Activated gamma-delta T cell treated with anti-CD3 and anti-CD28 coated beads, Interleukin-2, amount 50 U/mL, for 16 hours (primary cell): ENCODE results near the gene GPR160.

Experiments used
- DNase-seq: peaks from one replicate; pipeline ENCODE4 v3.0.0-alpha.2; 2020; ENCODE audit warnings: low read depth

Gene GPR160

DNA sequence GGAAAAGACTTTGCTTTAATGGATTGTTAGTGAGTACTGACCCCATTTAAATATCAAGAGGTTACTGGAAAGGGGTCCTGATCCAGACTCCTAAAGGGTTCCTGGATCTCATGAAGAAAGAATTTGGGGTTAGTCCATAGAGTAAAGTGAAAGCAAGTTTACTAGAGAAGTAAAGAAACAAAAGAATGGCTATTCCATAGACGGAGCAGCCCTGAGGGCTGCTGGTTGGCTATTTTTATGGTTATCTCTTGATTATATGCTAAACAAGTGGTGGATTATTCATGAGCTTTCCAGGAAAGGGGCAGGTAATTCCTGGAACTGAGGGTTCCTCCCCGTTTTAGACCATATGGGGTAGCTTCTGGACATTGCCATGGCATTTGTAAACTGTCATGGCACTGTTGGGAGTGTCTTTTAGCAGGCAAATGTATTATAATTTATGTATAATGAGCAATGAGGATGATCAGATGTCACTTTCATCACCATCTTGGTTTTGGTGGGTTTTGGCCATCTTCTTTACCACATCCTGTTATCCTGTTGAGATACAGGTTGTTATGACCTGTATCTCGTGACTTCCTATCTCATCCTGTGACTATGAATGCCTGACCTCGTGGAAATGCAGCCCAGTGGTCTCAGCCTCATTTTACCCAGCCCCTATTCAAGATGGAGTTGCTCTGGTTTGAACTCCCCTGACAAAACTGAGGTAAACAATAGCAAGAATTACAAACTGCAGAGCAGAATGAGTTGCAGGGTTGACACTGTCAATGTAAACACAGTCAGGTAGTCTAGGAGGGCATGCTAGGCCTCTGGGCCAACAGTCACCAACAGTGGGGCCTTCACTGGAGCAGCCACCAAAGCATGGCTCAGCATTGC lies 10.3 kb upstream of the GPR160 start:
- DNase-seq, result no peak

DNA sequence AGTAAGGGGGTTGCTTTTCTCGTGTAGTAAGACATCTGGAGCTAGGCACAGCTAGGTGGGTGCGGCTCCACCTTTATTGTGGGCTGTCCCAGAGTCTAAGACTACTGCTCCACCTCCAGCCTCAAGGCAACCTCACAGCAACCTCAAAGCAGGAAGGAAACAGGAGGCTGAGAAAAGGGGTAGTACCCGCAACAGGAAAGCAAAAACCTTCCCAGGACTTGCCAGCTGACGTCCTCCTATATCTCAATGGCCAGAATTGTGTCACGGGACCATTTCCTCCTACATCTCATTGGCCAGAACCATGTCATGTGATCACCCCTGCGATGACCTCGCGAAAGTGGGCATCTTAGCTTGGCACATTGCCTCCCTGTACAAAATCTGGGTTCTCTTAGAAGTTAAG lies 4.3 kb upstream of the GPR160 start:
- DNase-seq, result no peak

DNA sequence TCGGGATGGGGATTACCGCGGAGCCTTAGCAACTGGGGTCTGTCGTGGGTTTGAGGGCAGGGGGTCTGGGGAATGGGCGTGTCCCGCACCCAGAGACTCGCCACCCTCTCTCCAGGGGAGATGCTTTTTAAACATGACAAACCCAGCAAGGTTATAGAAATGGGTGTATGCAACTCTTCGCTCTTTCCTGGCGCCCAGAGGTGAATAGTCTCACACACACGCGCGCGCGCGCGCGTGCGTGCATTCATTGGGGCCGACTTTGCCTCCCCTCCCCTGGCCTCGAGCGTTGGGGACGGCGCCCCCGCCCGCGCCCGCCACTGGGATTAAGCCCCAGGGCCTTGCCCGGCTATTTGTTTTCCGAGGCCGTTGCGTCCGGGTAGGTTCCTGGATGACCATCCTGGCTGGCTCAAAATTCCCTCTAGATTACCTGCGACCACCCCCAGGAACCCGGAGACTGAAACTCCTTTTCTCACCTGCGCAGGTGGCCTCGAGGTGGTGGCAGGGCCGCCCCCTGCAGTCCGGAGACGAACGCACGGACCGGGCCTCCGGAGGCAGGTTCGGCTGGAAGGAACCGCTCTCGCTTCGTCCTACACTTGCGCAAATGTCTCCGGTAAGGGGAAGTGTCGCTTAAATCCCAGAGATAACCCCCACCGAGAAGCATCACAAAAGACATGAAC lies 777 bp downstream of the GPR160 start:
- no peak for DNase-seq

DNA sequence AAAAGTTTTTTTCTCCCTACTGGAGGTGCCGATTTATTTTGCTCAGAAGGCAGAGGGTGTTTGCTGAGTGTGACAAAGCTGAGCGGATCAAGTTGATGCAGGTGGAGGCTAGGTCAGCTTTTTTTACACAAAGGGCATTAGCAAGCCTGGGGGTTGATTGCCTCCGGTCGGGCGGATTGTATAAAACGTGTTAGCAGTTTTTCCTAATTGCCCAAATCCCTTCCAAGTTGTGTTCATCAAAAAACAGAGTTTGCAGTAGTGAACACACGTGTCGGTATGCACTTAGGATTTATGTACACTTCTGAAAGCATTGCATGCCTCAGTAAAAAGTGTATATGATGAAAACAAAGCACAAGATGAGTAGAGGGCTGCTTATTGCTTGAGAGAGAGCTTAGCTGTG lies 2.6 kb downstream of the GPR160 start:
- DNase-seq, result no peak

DNA sequence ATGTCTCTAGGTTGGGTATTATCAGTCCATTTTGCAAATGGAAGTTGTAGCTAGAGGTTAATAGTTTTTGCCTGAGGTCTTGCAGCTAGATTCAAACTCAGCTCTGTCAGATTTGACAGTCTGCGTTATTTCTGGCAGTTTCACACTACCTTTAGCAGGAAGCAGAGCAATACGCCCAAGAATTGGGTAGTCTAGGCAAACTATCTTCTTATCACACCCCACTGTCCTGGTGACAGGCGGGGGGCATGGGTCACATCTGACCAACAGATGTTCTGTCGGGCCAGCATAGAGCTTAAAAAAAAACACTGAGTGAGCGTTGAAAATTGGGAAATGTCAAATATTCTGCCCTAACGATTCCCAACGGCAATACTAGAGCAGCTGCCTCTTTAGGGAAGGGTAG lies 5.7 kb downstream of the GPR160 start:
- DNase-seq, result no peak

DNA sequence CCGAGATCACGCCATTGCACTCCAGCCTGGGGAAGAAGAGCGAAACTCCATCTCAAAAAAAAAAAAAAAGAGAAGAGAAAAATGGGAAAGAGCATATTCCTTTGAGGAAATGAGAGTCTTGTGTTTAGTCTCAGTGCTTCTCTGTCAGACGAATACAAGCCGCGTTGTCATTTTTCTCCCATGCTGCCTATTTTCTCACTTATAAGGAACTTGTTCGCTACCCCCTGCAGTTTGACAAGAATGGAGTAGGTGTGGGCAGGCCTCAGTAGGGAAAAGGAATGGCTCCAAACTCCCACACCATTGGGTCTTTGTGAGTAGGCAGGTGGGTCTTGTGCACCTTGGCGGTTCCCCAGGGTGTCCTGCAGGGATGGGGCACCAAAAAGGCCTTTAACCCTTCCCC lies 6.5 kb downstream of the GPR160 start:
- DNase-seq, result no peak

DNA sequence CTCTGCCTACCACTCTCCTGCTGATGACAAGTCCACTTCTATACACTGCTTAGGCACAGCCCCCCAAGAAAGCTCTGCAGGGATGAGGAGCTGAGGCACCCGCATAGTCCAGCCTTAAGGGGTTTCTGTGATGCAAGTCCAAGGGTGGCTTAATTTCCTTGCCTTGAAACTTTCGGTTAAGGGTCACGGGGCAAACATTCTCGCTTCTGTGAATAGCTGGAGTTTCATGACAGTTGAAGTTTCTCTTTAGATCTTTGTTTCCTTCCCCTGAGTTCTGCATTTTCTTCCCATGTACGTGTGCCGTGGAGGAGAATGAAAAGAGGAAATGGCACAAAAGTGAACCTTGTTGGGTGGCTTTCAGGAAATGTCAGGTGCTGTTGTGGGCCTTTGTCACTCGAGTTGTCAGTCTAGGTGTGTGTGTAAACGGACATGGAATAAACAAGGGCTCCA lies 7.0 kb downstream of the GPR160 start:
- DNase-seq, result no peak

DNA sequence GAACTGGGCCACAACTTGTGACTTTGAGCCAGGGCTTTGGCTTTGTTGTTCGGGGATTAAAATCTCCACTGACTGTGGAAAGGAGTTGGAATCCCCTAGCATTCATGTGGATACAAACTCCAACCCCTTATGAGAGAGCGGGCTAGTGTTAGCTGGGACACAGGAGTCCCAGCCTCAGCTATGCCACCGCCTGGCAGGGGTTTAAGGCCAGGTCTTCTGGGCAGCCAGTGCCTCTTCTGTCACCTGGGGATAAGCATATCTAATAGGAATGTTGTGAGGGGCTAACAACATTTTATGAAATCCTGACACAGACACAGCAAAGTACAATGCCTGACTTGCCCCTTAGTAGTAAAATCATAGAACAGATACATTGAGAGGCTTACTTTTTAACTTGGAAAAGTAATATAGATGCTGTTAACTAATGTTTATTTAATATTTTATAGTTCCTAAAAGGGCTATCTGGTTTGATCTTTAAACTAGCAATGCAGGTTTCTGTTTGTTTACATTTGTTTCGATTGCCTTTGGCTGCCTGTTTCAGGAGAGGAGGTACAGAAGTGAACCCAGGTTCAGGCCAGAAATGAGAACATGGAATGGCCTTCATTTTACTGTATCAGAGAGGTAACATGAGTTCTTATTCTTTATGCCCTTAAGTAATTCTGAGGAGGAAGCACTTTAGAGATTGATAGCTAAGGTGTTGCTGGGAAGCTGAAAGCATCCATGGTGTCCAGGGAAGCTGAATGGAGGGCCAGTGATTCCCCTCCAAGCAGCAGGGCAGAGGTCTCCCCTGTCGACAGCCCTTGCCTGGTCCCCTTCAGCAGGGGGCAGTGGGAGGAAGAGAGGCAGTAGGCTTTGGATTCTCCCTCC lies 8.7 kb downstream of the GPR160 start:
- DNase-seq, result no peak

DNA sequence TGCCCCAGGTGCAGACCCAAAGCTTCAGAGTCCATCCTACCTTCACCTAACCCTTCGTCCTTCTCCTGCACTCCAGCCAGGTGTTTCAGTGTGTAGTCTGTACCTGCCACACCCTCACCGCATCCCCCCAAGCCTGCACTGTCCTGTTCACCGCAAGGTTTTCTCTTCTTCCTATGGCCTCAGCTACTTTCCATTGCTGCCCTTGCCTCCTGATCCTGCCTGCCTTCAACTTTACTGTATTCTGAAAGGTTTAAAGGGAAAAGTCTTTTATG lies 9.3 kb downstream of the GPR160 start:
- DNase-seq, result no peak

DNA sequence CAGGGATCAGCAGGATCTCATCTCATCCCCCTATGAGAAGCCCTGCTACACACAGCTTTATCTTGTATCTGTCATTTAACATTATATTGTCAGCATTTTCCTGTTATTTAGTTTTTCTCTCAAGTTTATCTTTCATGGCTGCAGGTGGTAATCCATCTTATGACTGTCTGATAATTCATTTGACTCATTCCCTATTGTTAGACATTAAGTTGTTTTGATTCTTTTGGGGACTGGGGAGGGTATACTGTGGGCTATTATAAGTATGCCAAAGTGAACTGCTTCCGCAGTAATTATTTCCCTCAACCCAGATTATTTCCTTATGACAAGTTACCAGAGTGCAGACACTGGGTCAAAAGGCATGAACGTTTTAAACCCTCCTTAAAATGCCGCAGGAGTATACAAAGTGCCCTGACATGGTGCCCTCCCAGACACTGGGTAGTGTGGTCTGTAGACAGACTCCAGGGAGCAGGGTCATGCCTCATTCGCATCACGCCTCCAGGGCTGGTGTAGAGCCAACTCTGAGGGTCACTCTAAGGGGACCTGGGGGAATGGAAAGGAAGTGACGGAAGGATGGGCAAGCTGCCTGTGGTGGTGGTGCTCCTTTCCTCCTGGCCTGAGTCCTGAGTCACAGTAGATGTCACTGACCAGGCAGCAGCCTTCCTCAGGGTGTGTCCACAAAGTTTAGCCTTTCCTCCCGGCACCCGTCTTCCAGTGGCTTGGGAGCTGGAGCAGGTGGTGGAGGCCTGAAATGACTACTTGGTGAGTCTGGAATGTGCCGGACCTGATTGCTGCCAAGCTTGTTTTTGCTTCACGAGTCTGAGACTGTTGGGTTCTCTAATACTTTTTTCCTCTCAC lies 11.6 kb downstream of the GPR160 start:
- no peak for DNase-seq

DNA sequence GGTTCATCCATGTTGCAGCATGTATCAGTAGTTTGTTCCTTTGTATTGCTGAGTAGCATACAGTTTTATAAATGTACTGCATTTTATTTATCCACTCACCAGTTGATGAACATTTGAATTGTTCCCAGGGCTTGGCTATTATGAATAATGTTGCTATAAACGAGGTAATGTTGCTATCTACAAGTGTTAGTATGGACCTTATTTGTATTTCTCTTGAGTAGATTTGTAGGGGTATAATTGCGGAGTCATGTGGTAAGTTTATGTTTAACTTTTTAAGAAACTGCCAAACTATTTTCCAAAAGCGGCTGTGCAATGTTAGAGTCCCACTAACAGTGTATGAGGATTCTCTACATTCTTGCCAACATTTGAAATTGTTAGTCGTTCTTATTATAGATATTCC lies 13.0 kb downstream of the GPR160 start:
- no peak for DNase-seq

DNA sequence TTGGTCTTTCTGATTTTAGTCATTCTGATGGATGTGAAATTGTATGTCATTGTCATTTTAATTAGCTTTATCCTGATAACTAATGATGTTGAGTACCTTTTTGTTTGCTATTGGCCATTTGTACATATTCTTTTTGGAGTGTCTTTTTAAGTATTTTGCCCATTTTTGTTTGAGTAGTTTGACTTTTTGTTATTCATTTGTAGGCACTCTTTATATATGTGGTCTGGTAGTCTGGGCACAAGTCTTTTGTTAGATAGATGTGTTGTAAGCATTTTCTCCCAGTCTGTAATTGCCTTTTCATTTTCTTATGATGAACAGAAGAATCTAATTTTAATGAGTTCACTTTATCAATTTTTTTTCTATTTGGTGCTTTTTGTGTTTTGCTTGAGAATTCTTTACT lies 14.6 kb downstream of the GPR160 start:
- no peak for DNase-seq

DNA sequence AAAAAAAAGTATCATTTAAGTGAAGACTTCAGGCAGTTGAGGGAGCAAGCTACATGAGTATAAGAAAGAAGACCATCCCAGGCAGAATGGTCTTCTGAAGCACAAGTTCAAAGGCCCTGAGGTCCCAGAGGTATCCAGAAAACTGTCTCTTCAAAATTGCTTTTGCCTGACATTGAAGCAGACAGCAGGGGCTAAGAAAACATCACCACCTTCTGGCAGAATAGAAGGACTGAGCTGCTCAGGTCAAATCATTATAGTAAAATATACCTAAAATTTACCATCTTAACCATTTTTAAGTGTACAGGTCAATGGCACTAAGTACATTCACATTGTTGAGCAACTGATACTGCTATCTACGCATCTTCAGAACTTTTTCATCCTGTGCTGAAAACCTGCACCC lies 16.4 kb downstream of the GPR160 start:
- no peak for DNase-seq

DNA sequence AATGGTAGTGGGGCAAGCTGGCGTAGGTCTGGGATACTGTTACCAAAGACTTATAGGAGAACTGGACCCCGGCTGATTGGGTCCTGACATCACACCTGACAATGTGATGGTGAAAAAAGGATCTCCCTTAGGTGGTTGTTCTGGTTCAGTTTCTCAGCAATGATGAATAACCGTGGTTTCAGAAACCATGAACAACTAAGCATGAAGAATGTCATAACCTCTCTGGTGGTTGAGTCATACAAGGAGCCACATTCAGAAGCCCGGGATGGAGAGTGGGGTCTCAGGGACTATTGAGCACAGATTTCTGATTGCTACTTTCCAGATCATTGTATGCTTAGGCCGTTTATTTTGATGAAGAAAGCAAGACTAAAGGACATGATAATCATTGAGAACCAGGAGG lies 17.4 kb downstream of the GPR160 start:
- no peak for DNase-seq

DNA sequence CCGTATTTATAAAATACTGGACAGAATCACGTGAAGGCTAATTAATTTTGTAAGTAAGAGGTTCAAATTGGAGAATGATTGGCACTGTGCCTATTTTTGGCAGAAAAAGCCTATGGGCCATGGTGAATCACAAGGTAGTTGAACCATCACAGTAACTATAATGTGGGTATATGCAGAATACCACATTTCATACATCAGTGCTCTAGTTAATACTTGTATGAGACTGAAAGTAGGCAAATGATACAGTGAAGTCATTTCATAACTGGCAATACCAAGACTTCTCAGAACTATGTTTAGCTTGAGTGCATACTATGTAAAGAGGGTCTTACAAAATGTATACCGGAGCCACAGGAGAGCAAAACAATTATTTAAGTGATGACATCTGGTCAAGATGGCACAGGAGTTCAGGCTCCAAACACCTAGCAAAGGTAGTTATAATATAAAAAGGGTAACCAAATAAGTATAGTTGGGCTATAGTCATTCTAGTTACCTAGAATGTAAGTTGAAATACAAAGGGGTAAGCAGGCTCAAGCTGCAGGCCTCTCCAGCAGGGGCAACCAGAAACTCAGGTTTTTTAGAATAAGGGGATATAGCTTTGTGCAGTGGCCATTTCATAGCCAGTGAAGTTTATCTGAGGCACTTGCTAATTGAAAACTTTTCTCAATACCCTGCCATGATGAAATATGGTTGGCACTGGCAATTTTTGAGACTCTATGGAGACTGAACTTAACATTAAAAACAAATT lies 19.1 kb downstream of the GPR160 start:
- no peak for DNase-seq

DNA sequence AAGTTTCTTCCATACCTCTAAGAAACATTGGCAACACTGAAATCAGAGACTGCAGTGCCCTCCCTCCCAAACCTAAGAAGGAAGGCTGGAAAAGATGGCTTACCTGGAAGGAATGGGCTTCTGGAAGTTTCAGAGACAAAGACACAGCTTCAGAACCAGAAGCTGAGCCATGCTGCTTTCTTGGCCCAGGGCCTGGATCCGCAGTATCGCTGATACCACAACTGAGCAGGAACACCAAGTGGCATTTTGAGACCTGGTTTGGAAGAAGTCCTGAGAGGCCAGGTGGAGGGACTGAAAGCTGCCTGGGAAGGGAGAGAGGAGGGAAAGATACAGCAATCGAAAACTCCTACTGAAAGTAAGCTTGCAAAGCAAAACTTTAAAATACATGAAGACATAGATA lies 19.8 kb downstream of the GPR160 start:
- no peak for DNase-seq

DNA sequence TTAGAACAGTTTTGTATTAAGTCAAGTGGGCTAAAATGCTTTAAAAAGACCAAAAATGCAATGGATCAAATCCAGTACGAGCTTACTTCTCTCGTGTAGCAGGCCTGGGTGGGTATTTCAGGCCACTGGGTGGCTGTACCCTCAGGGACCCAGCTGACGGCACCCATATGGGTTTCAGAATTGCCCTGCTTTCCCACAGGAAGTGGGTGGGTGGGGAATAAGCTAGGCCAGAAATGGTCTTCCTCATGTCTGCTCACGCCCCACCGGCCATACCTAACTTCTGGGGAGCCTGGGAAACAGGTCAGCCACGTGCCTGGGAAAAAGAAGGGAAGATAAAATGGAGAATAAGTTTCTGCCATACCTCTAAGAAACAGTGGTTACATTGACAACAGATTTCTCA lies 20.3 kb downstream of the GPR160 start:
- no peak for DNase-seq

DNA sequence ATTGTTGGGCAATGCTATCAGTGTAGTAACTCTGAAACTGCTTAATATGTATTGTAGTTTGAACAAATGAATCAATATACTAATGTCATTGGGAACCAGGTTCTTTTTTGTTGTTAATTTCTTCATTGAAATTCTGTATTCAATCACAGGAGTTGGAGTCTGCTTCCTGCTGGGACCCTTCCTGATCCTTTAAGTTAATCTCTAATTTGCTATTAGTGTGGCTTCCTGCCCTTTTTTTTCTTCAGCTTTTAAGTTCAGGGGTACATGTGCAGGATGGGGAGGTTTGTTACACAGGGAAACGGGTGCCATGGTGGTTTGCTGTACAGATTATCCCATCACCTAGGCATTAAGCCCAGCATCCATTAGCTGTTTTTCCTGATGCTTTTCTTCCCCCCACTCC lies 21.7 kb downstream of the GPR160 start:
- no peak for DNase-seq

DNA sequence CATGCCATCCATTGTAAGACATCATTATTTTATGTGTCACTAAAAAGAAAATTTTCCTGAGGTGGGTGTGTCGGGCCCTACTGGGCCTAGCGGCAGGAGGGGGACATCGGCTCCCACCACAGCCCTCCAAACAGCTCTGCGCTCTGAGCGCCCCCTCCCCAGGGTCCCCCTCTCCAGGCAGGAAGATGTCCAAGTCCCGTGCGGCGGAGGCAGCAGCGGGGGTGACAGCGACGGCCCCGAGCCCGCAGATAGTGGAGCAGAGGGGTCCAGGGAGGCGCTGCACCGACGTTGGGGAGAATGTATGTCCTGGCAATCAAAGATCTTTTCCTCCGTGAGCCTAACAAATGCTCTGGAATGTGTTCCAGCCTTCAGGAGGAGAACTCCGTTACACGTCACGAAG lies 24.3 kb downstream of the GPR160 start:
- DNase-seq, result no peak

DNA sequence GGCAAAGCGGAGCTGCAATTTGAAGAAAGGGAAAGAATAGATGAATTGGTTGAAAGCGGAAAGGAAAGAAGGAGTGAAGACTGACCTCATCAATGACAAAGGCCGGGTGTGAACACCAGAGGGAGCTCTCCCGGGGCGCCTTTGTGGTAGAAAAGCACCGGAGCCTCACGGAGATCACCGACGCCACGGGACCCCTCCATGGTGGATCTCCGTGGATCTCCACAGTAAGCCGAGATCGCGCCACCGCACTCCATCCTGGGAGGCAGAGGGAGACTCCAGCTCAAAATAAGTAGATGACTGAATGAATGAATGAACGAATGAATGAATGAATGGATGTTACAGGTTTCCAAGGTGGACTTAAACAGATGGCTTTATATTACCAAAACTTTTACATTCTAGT lies 25.0 kb downstream of the GPR160 start:
- no peak for DNase-seq

DNA sequence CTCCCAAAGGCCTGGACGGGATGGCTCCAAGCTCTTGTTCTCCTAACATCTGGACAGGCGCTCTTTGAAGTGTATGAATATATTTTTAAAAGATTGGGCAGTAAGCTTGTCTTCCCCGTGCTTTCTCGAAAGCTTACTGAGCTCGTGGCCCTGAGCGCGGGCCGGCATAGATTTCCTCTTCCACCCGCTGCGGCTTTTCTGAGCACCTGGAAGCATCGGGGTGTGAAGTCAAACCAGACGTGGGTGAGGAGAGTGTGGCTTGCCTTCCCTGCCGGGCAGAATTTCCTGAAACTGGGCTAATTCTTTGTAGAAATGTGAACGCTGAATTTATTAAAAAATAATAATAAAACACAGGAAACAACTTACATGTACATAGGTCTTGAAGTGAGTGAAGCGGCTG lies 25.9 kb downstream of the GPR160 start:
- no peak for DNase-seq
